ENCODE results near the gene FOXC2.

FOXC2 gene

DNA sequence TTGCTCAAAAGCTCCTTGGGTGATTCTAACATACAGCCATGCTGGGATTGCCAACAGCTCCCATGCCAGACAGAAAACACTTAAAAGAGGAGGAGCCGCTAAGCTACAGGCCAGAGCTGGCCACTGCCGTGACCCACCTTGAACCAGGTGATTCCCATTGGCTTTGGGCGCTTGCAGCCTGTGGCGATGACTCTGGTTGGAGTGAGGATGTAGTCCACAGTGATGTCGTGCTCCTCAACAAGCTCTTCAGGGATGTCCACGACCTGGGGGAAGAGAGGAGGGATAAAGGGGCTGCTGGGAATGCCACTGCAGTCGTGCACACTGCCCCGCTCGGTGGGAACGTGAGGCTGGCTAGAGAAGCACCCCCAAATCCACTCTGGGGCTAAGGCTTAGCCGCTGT is 25.1 kb upstream of the FOXC2 start:
- Histone ChIP-seq H3K9me3 (replicated peaks; ENCODE audit: insufficient read depth, low read length) (no peaks in the 10 kb centered on the region), H3K27ac (ENCODE audit: low read length) (no peak overlapping the region), H3K4me2 (ENCODE audit: low read depth, low read length) (no peak overlapping the region), H3K36me3 (replicated peaks; ENCODE audit: insufficient read depth, low read length) (no peaks in the 10 kb centered on the region), H3F3A (ENCODE audit: insufficient read depth, low read length) (no peaks in the 10 kb centered on the region), H3K9ac (ENCODE audit: low read length) (no peak overlapping the region), H3K27me3 (replicated peaks; ENCODE audit: insufficient read depth, low read length) (no peaks in the 10 kb centered on the region), H3K4me3 (ENCODE audit: low read length) (no peak overlapping the region), H2AFZ (ENCODE audit: low read length) (no peak overlapping the region), H3K9me2 (replicated peaks; ENCODE audit: insufficient read depth, low read length) (no peaks in the 10 kb centered on the region), H3K4me1 (ENCODE audit: low read length) (no peaks in the 10 kb centered on the region), H4K20me1 (ENCODE audit: insufficient read depth, low read length) (no peaks in the 10 kb centered on the region), H3K79me2 (ENCODE audit: low read length) (no peaks in the 10 kb centered on the region)
- DNase-seq: no peak
- TF ChIP-seq EZH2phosphoT487 (IDR thresholded peaks at IDR 0.05; ENCODE audit: low read length) (no peak), EZH2 (optimal IDR thresholded peaks at IDR 0.05; ENCODE audit: low read depth, low read length) (no peak)
- TF ChIP-seq, protein P1, sequence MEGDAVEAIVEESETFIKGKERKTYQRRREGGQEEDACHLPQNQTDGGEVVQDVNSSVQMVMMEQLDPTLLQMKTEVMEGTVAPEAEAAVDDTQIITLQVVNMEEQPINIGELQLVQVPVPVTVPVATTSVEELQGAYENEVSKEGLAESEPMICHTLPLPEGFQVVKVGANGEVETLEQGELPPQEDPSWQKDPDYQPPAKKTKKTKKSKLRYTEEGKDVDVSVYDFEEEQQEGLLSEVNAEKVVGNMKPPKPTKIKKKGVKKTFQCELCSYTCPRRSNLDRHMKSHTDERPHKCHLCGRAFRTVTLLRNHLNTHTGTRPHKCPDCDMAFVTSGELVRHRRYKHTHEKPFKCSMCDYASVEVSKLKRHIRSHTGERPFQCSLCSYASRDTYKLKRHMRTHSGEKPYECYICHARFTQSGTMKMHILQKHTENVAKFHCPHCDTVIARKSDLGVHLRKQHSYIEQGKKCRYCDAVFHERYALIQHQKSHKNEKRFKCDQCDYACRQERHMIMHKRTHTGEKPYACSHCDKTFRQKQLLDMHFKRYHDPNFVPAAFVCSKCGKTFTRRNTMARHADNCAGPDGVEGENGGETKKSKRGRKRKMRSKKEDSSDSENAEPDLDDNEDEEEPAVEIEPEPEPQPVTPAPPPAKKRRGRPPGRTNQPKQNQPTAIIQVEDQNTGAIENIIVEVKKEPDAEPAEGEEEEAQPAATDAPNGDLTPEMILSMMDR (IDR thresholded peaks at IDR 0.05; ENCODE audit: low read length): no peak

DNA sequence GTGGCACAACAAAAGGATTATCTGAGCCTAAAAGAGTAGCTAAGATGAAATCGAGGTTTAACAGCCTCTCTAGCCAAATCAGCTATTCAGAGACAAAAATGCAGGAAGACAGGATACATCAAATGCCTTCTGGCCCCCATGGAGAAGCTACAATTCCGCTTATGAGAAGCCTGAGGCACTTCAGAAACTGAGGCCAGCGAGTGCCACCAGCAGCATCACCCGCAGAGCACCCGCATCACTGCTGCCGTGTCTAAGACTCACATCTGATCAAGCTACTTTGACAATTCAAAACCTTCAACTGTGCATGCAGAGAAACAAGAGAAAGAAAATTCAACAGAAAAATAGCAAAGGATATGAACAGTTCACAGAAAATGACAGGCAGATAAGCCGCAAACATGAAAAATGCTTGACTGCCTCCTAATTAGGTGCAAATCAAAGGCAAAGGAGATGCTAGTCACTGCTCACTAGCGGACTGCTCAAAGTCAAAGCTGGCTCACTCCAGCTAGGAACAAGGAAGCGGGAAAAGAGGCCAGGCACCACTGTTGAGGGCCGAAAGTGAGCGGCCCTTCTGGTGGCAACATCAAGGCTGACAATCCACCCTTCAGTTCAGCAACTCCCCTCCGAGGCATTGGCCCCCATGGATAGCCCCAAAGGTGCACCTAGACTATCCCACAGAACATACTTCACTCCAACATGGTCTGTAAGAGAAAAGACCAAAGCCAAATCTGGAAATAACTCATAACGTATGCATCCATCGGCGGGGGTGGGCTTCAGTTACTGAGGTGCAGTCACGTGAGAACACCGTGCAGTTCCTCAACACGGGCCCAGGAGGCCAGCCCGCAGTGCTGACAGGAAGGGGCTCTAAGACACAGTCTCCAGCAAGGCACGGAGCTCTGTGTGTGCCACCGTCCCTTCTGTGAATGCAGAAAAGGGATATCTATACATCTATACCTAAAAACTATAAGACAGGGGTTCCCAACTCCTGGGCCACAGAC is 23.6 kb upstream of the FOXC2 start:
- Histone ChIP-seq H2AFZ (ENCODE audit: low read length) (no peak overlapping the region), H3K27me3 (replicated peaks; ENCODE audit: insufficient read depth, low read length) (no peaks in the 10 kb centered on the region), H3K27ac (ENCODE audit: low read length) (no peak overlapping the region), H3K79me2 (ENCODE audit: low read length) (no peaks in the 10 kb centered on the region), H3K4me1 (ENCODE audit: low read length) (no peaks in the 10 kb centered on the region), H3K9me2 (replicated peaks; ENCODE audit: insufficient read depth, low read length) (no peaks in the 10 kb centered on the region), H4K20me1 (ENCODE audit: insufficient read depth, low read length) (no peaks in the 10 kb centered on the region), H3K9ac (ENCODE audit: low read length) (no peak overlapping the region), H3K4me3 (ENCODE audit: low read length) (no peak overlapping the region), H3K4me2 (ENCODE audit: low read depth, low read length) (no peak overlapping the region), H3K9me3 (replicated peaks; ENCODE audit: insufficient read depth, low read length) (no peaks in the 10 kb centered on the region), H3F3A (ENCODE audit: insufficient read depth, low read length) (no peaks in the 10 kb centered on the region), H3K36me3 (replicated peaks; ENCODE audit: insufficient read depth, low read length) (no peaks in the 10 kb centered on the region)
- TF ChIP-seq, protein P1 (IDR thresholded peaks at IDR 0.05; ENCODE audit: low read length): no peak
- TF ChIP-seq EZH2phosphoT487 (IDR thresholded peaks at IDR 0.05; ENCODE audit: low read length) (no peak), EZH2 (optimal IDR thresholded peaks at IDR 0.05; ENCODE audit: low read depth, low read length) (no peak)
- no peak for DNase-seq

DNA sequence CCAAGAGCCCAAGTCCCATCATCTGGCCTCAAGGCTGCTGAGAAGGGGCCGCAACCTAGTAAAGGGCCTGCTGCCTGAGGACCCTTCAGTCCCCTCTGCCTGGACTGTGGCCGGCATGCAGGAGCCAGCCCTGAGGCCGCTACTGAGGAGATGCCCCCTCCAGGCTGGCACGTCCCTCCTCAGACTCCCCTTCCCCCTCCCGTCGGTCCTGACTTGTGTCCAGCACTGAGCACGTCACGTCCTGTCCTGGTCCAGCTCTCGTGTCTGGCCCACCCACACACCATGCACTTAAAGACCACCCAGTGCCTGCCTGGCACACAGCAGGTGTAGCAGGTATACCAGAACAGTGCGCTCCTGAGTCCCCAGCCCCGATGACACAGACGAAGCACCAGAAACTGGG is 21.1 kb upstream of the FOXC2 start:
- Histone ChIP-seq H3K27ac (ENCODE audit: low read length) (no peak overlapping the region), H3K27me3 (replicated peaks; ENCODE audit: insufficient read depth, low read length) (no peaks in the 10 kb centered on the region), H2AFZ (ENCODE audit: low read length) (no peak overlapping the region), H3K9me2 (replicated peaks; ENCODE audit: insufficient read depth, low read length) (no peaks in the 10 kb centered on the region), H3K36me3 (replicated peaks; ENCODE audit: insufficient read depth, low read length) (no peaks in the 10 kb centered on the region), H3F3A (ENCODE audit: insufficient read depth, low read length) (no peaks in the 10 kb centered on the region), H3K4me1 (ENCODE audit: low read length) (no peaks in the 10 kb centered on the region), H4K20me1 (ENCODE audit: insufficient read depth, low read length) (no peaks in the 10 kb centered on the region), H3K4me2 (ENCODE audit: low read depth, low read length) (no peak overlapping the region), H3K79me2 (ENCODE audit: low read length) (no peaks in the 10 kb centered on the region), H3K9me3 (replicated peaks; ENCODE audit: insufficient read depth, low read length) (no peaks in the 10 kb centered on the region), H3K9ac (ENCODE audit: low read length) (no peak overlapping the region), H3K4me3 (ENCODE audit: low read length) (no peak overlapping the region)
- DNase-seq: no peak
- TF ChIP-seq, protein P1 (IDR thresholded peaks at IDR 0.05; ENCODE audit: low read length): no peak
- no peak for TF ChIP-seq EZH2 (optimal IDR thresholded peaks at IDR 0.05; ENCODE audit: low read depth, low read length)
- TF ChIP-seq EZH2phosphoT487 (IDR thresholded peaks at IDR 0.05; ENCODE audit: low read length): no peak
